Measurements from ENCODE around the gene FBLN2.
A peak's percentile ranks its signal among the peaks of the same experiment; 100 is the strongest.
"Not testable (repeated sequence)": the region's sequence is repeated elsewhere in the genome, so short reads cannot be mapped to it uniquely, and the experiment has no call there.

Gene FBLN2

GRCh38 chr3:13513913-13514517 lies 34.9 kb upstream of the FBLN2 start:
- no peak for DNase-seq (ENCODE audit: low read depth, low spot score)

GRCh38 chr3:13514639-13515435 lies 34.1 kb upstream of the FBLN2 start:
- DNase-seq (ENCODE audit: low read depth, low spot score) = no peak

- DNase-seq (ENCODE audit: low read depth, low spot score) = no peak
Observed at GRCh38 chr3:13515786-13516759, 32.9 kb upstream of the FBLN2 start.

GRCh38 chr3:13516760-13517135 lies 32.2 kb upstream of the FBLN2 start:
- no peak for DNase-seq (ENCODE audit: low read depth, low spot score)

- no peak for DNase-seq (ENCODE audit: low read depth, low spot score)
Observed at GRCh38 chr3:13517253-13517977, 31.5 kb upstream of the FBLN2 start.

- DNase-seq (ENCODE audit: low read depth, low spot score) = no peak
Observed at GRCh38 chr3:13518516-13518953, 30.4 kb upstream of the FBLN2 start.

- DNase-seq (ENCODE audit: low read depth, low spot score) = no peak
Observed at GRCh38 chr3:13519006-13519791, 29.7 kb upstream of the FBLN2 start.

GRCh38 chr3:13520326-13520880 lies 28.5 kb upstream of the FBLN2 start:
- DNase-seq (ENCODE audit: low read depth, low spot score) = no peak

- DNase-seq (ENCODE audit: low read depth, low spot score) = no peak
Observed at GRCh38 chr3:13521309-13521708, 27.6 kb upstream of the FBLN2 start.

- DNase-seq (ENCODE audit: low read depth, low spot score) = not testable (repeated sequence)
Observed at GRCh38 chr3:13521749-13522148, 27.2 kb upstream of the FBLN2 start.

GRCh38 chr3:13522236-13522635 lies 26.7 kb upstream of the FBLN2 start:
- no peak for DNase-seq (ENCODE audit: low read depth, low spot score)

GRCh38 chr3:13524979-13525669 lies 23.8 kb upstream of the FBLN2 start:
- DNase-seq (ENCODE audit: low read depth, low spot score) = no peak

GRCh38 chr3:13525827-13526625 lies 22.9 kb upstream of the FBLN2 start:
- no peak for DNase-seq (ENCODE audit: low read depth, low spot score)

GRCh38 chr3:13526626-13526949 lies 22.3 kb upstream of the FBLN2 start:
- no peak for DNase-seq (ENCODE audit: low read depth, low spot score)

- peak; percentile 85 for DNase-seq (ENCODE audit: low read depth, low spot score)
Observed at GRCh38 chr3:13528217-13528867, 20.6 kb upstream of the FBLN2 start.

GRCh38 chr3:13529196-13530112 lies 19.5 kb upstream of the FBLN2 start:
- no peak for DNase-seq (ENCODE audit: low read depth, low spot score)

- DNase-seq (ENCODE audit: low read depth, low spot score) = no peak
Observed at GRCh38 chr3:13530241-13531009, 18.5 kb upstream of the FBLN2 start.

Measured in ELF-1 (cell line).